Thyroid gland (tissue), 4 donors: ENCODE data around the gene CPE. TPM values are rescaled to one million over a fixed set of nuclear protein-coding genes. Genes with fewer than 3 reads are reported as not detected.

Experiments used
- DNase-seq, 2 donors: peaks; one replicate each; pipeline ENCODE4 v3.0.0-alpha.2; 2019
- H3K27ac ChIP-seq, 3 donors: fragments of 200-600 bp; sonication (generic); 1 replicate in 2 of 3; 2 replicates in 1 of 3; pipeline ENCODE4 v1.5.1; 2016 to 2019; ENCODE audit warnings: mild to moderate bottlenecking in 1 of 3, moderate library complexity in 1 of 3
- H3K27me3 ChIP-seq: fragments of 200-600 bp; sonication (generic); one replicate; pipeline ENCODE4 v1.5.1; 2019
- H3K36me3 ChIP-seq, 2 donors: fragments of 200-600 bp; sonication (generic); one replicate each; pipeline ENCODE4 v1.5.1; 2016 to 2019
- H3K4me1 ChIP-seq, 2 donors: fragments of 200-600 bp; sonication (generic); one replicate each; pipeline ENCODE4 v1.5.1; 2017 to 2019
- H3K4me3 ChIP-seq, 3 donors: fragments of 200-600 bp; sonication (generic); replicated peaks in 1 of 3; 1 replicate in 2 of 3; 2 replicates in 1 of 3; pipeline ENCODE4 v1.5.1; 2016; ENCODE audit warnings: mild to moderate bottlenecking in 1 of 3
- H3K9me3 ChIP-seq: fragments of 200-600 bp; sonication (generic); one replicate; pipeline ENCODE4 v1.5.1; 2017
- CTCF ChIP-seq, 6 experiments: fragments of 200-600 bp in 3 of 6; fragments of 450-650 bp in 3 of 6; sonication (generic) in 3 of 6; IDR thresholded peaks; one replicate each; pipeline ENCODE4 v1.5.1; 2016 to 2019; ENCODE audit warnings: antibody characterized with exemption in 6 of 6, mild to moderate bottlenecking in 2 of 6, inconsistent platforms in 1 of 6, moderate library complexity in 1 of 6
- POLR2A ChIP-seq, 2 donors: fragments of 450-650 bp; IDR thresholded peaks; one replicate each; pipeline ENCODE4 v1.6.1; 2017; ENCODE audit warnings: antibody characterized with exemption in 2 of 2, mild to moderate bottlenecking in 2 of 2, moderate library complexity in 1 of 2
- WGBS, 2 donors: methylation state at CpG; one replicate each; pipeline ENCODE4 v1.1.5; 2017; 5-methylcytosine and 5-hydroxymethylcytosine counted together
- intact Hi-C: fragments of 100-400 bp; cut with DNase I; formaldehyde crosslinking; loops from one replicate; pipeline ENCODE4 v1.15.1; 2023
- total RNA-seq, 4 donors: library from RNA; depleted of rRNA; stranded (reverse); fragments of >200 nt; gene quantifications; one replicate each; pipeline ENCODE4 v1.2.3, GENCODE V29; 2016

CPE gene
- total RNA-seq, 4 donors from 2014 or later, result 159 to 334 (median 309) TPM

GRCh38 chr4:165507381-165507780 is 128.6 kb downstream of the CPE start:
- Histone ChIP-seq H3K9me3 (no peaks in the 10 kb centered on the region), H3K4me3 (no peak overlapping the region), H3K36me3 (no peaks in the 10 kb centered on the region), H3K27ac (no peak overlapping the region), H3K27me3 (no peaks in the 10 kb centered on the region), H3K4me1 (no peaks in the 10 kb centered on the region)
- TF ChIP-seq POLR2A (IDR thresholded peaks at IDR 0.05) (no peak), CTCF (IDR thresholded peaks at IDR 0.05) (no peak)
- no peak for DNase-seq
- intact Hi-C loops, result no loop called here
- WGBS, 2 donors, result 93 to 96% methylated on average over 9 of the region's 9 CpGs

- no peak overlapping the region for H3K4me3 ChIP-seq
- WGBS, 2 donors, result 95 to 98% methylated on average over 6 of the region's 6 CpGs
Measured at GRCh38 chr4:165508372-165509120, 129.7 kb downstream of the CPE start.

GRCh38 chr4:165512424-165512823 is 133.6 kb downstream of the CPE start:
- Histone ChIP-seq H3K4me1 (no peaks in the 10 kb centered on the region), H3K27ac (no peak overlapping the region), H3K4me3 (no peak overlapping the region), H3K36me3 (no peaks in the 10 kb centered on the region), H3K27me3 (no peaks in the 10 kb centered on the region), H3K9me3 (no peaks in the 10 kb centered on the region)
- intact Hi-C loops, result no loop called here
- TF ChIP-seq CTCF (IDR thresholded peaks at IDR 0.05) (no peak), POLR2A (IDR thresholded peaks at IDR 0.05) (no peak)
- no peak for DNase-seq
- 61 to 67% methylated on average over 5 of the region's 5 CpGs for WGBS, 2 donors

More at GRCh38 chr4:165508372-165509120, 129.7 kb downstream of the CPE start:
- intact Hi-C loops, result no loop called here
- no peaks in the 10 kb centered on the region for H3K4me1 ChIP-seq
- H3K27me3 ChIP-seq, result no peaks in the 10 kb centered on the region
- no peak overlapping the region for H3K27ac ChIP-seq
- TF ChIP-seq POLR2A (IDR thresholded peaks at IDR 0.05) (no peak), CTCF (IDR thresholded peaks at IDR 0.05) (no peak)
- no peak for DNase-seq
- H3K9me3 ChIP-seq, result no peaks in the 10 kb centered on the region
- no peaks in the 10 kb centered on the region for H3K36me3 ChIP-seq

- no peak for DNase-seq
- no peak overlapping the region for H3K27ac ChIP-seq
- no peaks in the 10 kb centered on the region for H3K4me1 ChIP-seq
- no peak overlapping the region for H3K4me3 ChIP-seq
- H3K27me3 ChIP-seq, result no peaks in the 10 kb centered on the region
- intact Hi-C loops, result no loop called here
- no peak for TF ChIP-seq CTCF (IDR thresholded peaks at IDR 0.05)
- TF ChIP-seq POLR2A (IDR thresholded peaks at IDR 0.05), result no peak
- H3K36me3 ChIP-seq, result no peaks in the 10 kb centered on the region
- 93 to 94% methylated on average over 2 of the region's 2 CpGs for WGBS, 2 donors
- H3K9me3 ChIP-seq, result no peaks in the 10 kb centered on the region
Measured at GRCh38 chr4:165514739-165515138, 135.9 kb downstream of the CPE start.

- intact Hi-C loops, result no loop called here
- Histone ChIP-seq H3K4me1 (no peaks in the 10 kb centered on the region), H3K27ac (no peak overlapping the region), H3K4me3 (no peak overlapping the region), H3K9me3 (no peaks in the 10 kb centered on the region), H3K27me3 (no peaks in the 10 kb centered on the region), H3K36me3 (no peaks in the 10 kb centered on the region)
- 75 to 100% methylated on average over 2 of the region's 2 CpGs for WGBS, 2 donors
- no peak for DNase-seq
- TF ChIP-seq CTCF (IDR thresholded peaks at IDR 0.05), result no peak
- TF ChIP-seq POLR2A (IDR thresholded peaks at IDR 0.05), result no peak
Measured at GRCh38 chr4:165515201-165515600, 136.4 kb downstream of the CPE start.
